Small intestine (tissue), 7 donors: ENCODE data around the gene FOXD3. TPM values are rescaled to one million over a fixed set of nuclear protein-coding genes. Genes with fewer than 3 reads are reported as not detected.

Source experiments
- DNase-seq, 2 donors: peaks; one replicate each; pipeline versions ENCODE4 v3.0.0 to v3.0.0-alpha.2; 2013
- FAIRE-seq: peaks from 2 replicates; lab custom pipeline; 2012; peaks lifted over from hg19 to GRCh38; lab: Jason Lieb, UNC
- H3K27ac ChIP-seq, 3 donors: one replicate each; pipeline ENCODE4 v1.5.1; 2013; ENCODE audit warnings: low read length in 2 of 3, mild to moderate bottlenecking in 2 of 3, control low read depth in 1 of 3, inconsistent platforms in 1 of 3, low read depth in 1 of 3, moderate library complexity in 1 of 3
- H3K27me3 ChIP-seq, 3 donors: one replicate each; pipeline ENCODE4 v1.6.1; 2013; ENCODE audit warnings: low read length in 3 of 3, inconsistent platforms in 1 of 3; ENCODE audit not compliant: control insufficient read depth in 3 of 3, insufficient read depth in 3 of 3
- H3K36me3 ChIP-seq, 3 donors: one replicate each; pipeline ENCODE4 v1.6.1; 2013; ENCODE audit warnings: low read length in 3 of 3, inconsistent platforms in 1 of 3, low read depth in 1 of 3, mild to moderate bottlenecking in 1 of 3, moderate library complexity in 1 of 3; ENCODE audit not compliant: control insufficient read depth in 3 of 3, insufficient read depth in 2 of 3
- H3K4me1 ChIP-seq, 3 donors: one replicate each; pipeline ENCODE4 v1.6.1; 2013; ENCODE audit warnings: low read length in 2 of 3, inconsistent platforms in 1 of 3, low read depth in 1 of 3, mild to moderate bottlenecking in 1 of 3, moderate library complexity in 1 of 3; ENCODE audit not compliant: control insufficient read depth in 3 of 3, insufficient read depth in 2 of 3
- H3K4me3 ChIP-seq, 3 donors: one replicate each; pipeline ENCODE4 v1.5.1; 2013; ENCODE audit warnings: low read length in 3 of 3, control low read depth in 1 of 3, inconsistent platforms in 1 of 3, low read depth in 1 of 3, mild to moderate bottlenecking in 1 of 3, moderate library complexity in 1 of 3
- H3K9me3 ChIP-seq, 2 donors: one replicate each; pipeline ENCODE4 v1.6.1; 2013; ENCODE audit warnings: low read depth in 1 of 2, low read length in 1 of 2; ENCODE audit not compliant: control insufficient read depth in 2 of 2, insufficient read depth in 1 of 2
- WGBS, 3 donors: extraction: QIAGEN DNeasy Blood & Tissue Kit; methylation state at CpG; one replicate each; pipeline ENCODE4 v1.1.7; 2013; 5-methylcytosine and 5-hydroxymethylcytosine counted together
- polyA plus RNA-seq, 4 donors: library from polyadenylated mRNA; stranded (reverse) in 3 of 4; unstranded in 1 of 4; fragments of 200-250 nt in 3 of 4; fragments of 120-200 nt in 1 of 4; gene quantifications; one replicate each; pipeline versions ENCODE4 v1.2.1 to v1.2.3, GENCODE V29; 2013
- donor health status: healthy with polysubstance abuse.
- donor health status: control.
- donor health status: control.
- donor health status: Bipolar disorder and iron deficiency.
- donor health status: healthy.

The FOXD3 gene
- polyA plus RNA-seq, 4 donors = 0.37 to 0.54 TPM; not detected in 2

- 86 to 88% (median 88%) methylated on average over 5 of the region's 5 CpGs for WGBS, 3 donors
- Histone ChIP-seq H3K27ac (no peak overlapping the region), H3K27me3 (no peaks in the 10 kb centered on the region), H3K4me3 (no peak overlapping the region), H3K9me3 (no peaks in the 10 kb centered on the region), H3K36me3 (no peaks in the 10 kb centered on the region), H3K4me1 (no peaks in the 10 kb centered on the region)
- DNase-seq (no peak), FAIRE-seq (no peak)
Measured at GRCh38 chr1:63359561-63359960, 37.2 kb downstream of the FOXD3 start.

- Histone ChIP-seq H3K27ac (no peak overlapping the region), H3K9me3 (no peaks in the 10 kb centered on the region), H3K27me3 (no peaks in the 10 kb centered on the region), H3K4me3 (no peak overlapping the region), H3K4me1 (peaks cover 0 to 3% (median 0%) of the 10 kb centered on the region in 3 donors), H3K36me3 (no peaks in the 10 kb centered on the region)
- no peak for FAIRE-seq
- WGBS, 3 donors = 56 to 73% (median 65%) methylated on average over 1 of the region's 1 CpG
- no peak for DNase-seq
Measured at GRCh38 chr1:63362073-63362472, 39.7 kb downstream of the FOXD3 start.

GRCh38 chr1:63362578-63362977 lies 40.2 kb downstream of the FOXD3 start:
- WGBS, 3 donors = 91 to 100% (median 92%) methylated on average over 1 of the region's 1 CpG
- Histone ChIP-seq H3K9me3 (no peaks in the 10 kb centered on the region), H3K27me3 (no peaks in the 10 kb centered on the region), H3K36me3 (no peaks in the 10 kb centered on the region), H3K4me1 (peaks cover 0 to 3% (median 0%) of the 10 kb centered on the region in 3 donors), H3K27ac (no peak overlapping the region), H3K4me3 (no peak overlapping the region)
- FAIRE-seq = no peak
- DNase-seq = no peak

GRCh38 chr1:63363014-63363413 lies 40.6 kb downstream of the FOXD3 start:
- peaks cover 0 to 3% (median 0%) of the 10 kb centered on the region in 3 donors for H3K4me1 ChIP-seq
- FAIRE-seq = no peak
- no peaks in the 10 kb centered on the region for H3K36me3 ChIP-seq
- no peak for DNase-seq
- H3K4me3 ChIP-seq = no peak overlapping the region
- H3K27me3 ChIP-seq = no peaks in the 10 kb centered on the region
- H3K9me3 ChIP-seq = no peaks in the 10 kb centered on the region
- WGBS, 3 donors = 93 to 99% (median 94%) methylated on average over 5 of the region's 5 CpGs
- no peak overlapping the region for H3K27ac ChIP-seq

- H3K27ac ChIP-seq = peak overlapping the region; percentile 41 to 68 (median 44)
- FAIRE-seq = no peak
Measured at GRCh38 chr1:63366908-63367214, 44.5 kb downstream of the FOXD3 start.

GRCh38 chr1:63367215-63368103 lies 45.1 kb downstream of the FOXD3 start, which contains the start of gene ALG6:
ALG6 (plus strand) TSS chr1:63367627; CDS start chr1:63370978, 3,351 bp downstream.
- no peaks in the 10 kb centered on the region for H3K9me3 ChIP-seq
- FAIRE-seq = no peak

More at GRCh38 chr1:63366908-63367214, 44.5 kb downstream of the FOXD3 start:
- DNase-seq = no peak
- 93 to 95% (median 94%) methylated on average over 7 of the region's 7 CpGs for WGBS, 3 donors
- peaks cover 0 to 2% (median 0%) of the 10 kb centered on the region in 3 donors for H3K36me3 ChIP-seq
- peak overlapping the region; percentile 14 to 79 (median 61) for H3K4me3 ChIP-seq
- H3K9me3 ChIP-seq = no peaks in the 10 kb centered on the region
- H3K4me1 ChIP-seq = peaks cover 0 to 3% (median 0%) of the 10 kb centered on the region in 3 donors
- no peaks in the 10 kb centered on the region for H3K27me3 ChIP-seq

GRCh38 chr1:63368131-63368530 lies 45.8 kb downstream of the FOXD3 start:
- H3K27ac ChIP-seq = peak overlapping the region in 1 of 3 donors; percentile 86
- DNase-seq (peak in 1 of 2 donors; percentile 5), FAIRE-seq (no peak)
- peak overlapping the region; percentile 79 to 97 (median 95) for H3K4me3 ChIP-seq
- H3K9me3 ChIP-seq = no peaks in the 10 kb centered on the region
- H3K4me1 ChIP-seq = peaks cover 0 to 3% (median 0%) of the 10 kb centered on the region in 3 donors
- 1 to 3% (median 1%) methylated on average over 10 of the region's 10 CpGs for WGBS, 3 donors
- H3K27me3 ChIP-seq = no peaks in the 10 kb centered on the region
- H3K36me3 ChIP-seq = peaks cover 1 to 4% (median 2%) of the 10 kb centered on the region in 3 donors

More at GRCh38 chr1:63367215-63368103, 45.1 kb downstream of the FOXD3 start, which contains the start of gene ALG6:
- H3K27me3 ChIP-seq = no peaks in the 10 kb centered on the region
- DNase-seq = peak; percentile 95 to 98
- H3K36me3 ChIP-seq = peaks cover 0 to 2% (median 0%) of the 10 kb centered on the region in 3 donors
- H3K27ac ChIP-seq = peak within 1 kb of the TSS; percentile 62 to 86 (median 68)
- H3K4me3 ChIP-seq = peak within 1 kb of the TSS; percentile 79 to 97 (median 95)
- 0 to 1% (median 0%) methylated on average over 60 to 77 of the region's 77 CpGs for WGBS, 3 donors
- peaks cover 0 to 3% (median 0%) of the 10 kb centered on the region in 3 donors for H3K4me1 ChIP-seq
